OCI-LY3 (cell line): ENCODE data around the gene TLDC2.

Experiments used
- EZH2phosphoT487 ChIP-seq: fragments of 200-600 bp; shearing (Covaris generic); IDR thresholded peaks from 2 replicates; pipeline ENCODE4 v1.6.1; 2018; ENCODE audit warnings: antibody characterized with exemption, mixed run types, low read depth
- TF ChIP-seq, protein P1 (sequence below): fragments of 200-600, 300-600 bp; sonication (generic); IDR thresholded peaks from 2 replicates; pipeline ENCODE4 v1.5.1; 2014; ENCODE audit warnings: antibody characterized with exemption, low read length, low read depth

- TF ChIP-seq, protein P1, sequence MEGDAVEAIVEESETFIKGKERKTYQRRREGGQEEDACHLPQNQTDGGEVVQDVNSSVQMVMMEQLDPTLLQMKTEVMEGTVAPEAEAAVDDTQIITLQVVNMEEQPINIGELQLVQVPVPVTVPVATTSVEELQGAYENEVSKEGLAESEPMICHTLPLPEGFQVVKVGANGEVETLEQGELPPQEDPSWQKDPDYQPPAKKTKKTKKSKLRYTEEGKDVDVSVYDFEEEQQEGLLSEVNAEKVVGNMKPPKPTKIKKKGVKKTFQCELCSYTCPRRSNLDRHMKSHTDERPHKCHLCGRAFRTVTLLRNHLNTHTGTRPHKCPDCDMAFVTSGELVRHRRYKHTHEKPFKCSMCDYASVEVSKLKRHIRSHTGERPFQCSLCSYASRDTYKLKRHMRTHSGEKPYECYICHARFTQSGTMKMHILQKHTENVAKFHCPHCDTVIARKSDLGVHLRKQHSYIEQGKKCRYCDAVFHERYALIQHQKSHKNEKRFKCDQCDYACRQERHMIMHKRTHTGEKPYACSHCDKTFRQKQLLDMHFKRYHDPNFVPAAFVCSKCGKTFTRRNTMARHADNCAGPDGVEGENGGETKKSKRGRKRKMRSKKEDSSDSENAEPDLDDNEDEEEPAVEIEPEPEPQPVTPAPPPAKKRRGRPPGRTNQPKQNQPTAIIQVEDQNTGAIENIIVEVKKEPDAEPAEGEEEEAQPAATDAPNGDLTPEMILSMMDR, result no peak
- TF ChIP-seq EZH2phosphoT487, result no peak
Measured at GRCh38 chr20:36893801-36894200, 17.9 kb downstream of the TLDC2 start.
